ENCODE measurements around the gene B4GALNT4.

DNA sequence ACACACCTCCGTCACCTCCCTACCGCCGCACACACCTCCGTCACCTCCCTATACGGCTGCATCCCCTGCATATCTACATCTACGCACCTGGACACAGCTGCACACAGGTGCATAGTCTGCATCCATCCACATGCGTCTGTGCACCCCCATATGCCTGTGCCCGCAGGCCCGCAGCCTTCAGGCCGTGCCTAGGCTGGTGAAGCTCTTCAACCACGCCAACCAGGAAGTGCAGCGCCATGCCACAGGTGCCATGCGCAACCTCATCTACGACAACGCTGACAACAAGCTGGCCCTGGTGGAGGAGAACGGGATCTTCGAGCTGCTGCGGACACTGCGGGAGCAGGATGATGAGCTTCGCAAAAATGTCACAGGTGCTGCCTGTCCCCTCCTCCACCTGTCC lies 29.5 kb downstream of the B4GALNT4 start:
- TF ChIP-seq EP300 (IDR thresholded peaks at IDR 0.05; ENCODE audit: borderline replicate concordance in 1 of 2, low read depth in 2 of 2, low read length in 2 of 2) (no peak), TCF12 (IDR thresholded peaks at IDR 0.05; ENCODE audit: low read depth, low read length) (no peak), EZH2 (IDR thresholded peaks at IDR 0.05; ENCODE audit: low read depth, low read length, severe bottlenecking) (no peak), EGR1 (IDR thresholded peaks at IDR 0.05; ENCODE audit: borderline replicate concordance, low read depth, low read length) (no peak), SP1 (IDR thresholded peaks at IDR 0.05; ENCODE audit: low read depth, low read length) (no peak), CHD2 (IDR thresholded peaks at IDR 0.05; ENCODE audit: low read length) (no peak), RAD21 (IDR thresholded peaks at IDR 0.05 in 1 of 2, conservative IDR thresholded peaks at IDR 0.05 in 1 of 2; ENCODE audit: low read depth in 2 of 2, low read length in 2 of 2) (no peak), RNF2 (IDR thresholded peaks at IDR 0.05; ENCODE audit: borderline replicate concordance, low read depth, low read length, missing control alignments, poor library complexity, severe bottlenecking) (no peak)
- TF ChIP-seq, protein P1, sequence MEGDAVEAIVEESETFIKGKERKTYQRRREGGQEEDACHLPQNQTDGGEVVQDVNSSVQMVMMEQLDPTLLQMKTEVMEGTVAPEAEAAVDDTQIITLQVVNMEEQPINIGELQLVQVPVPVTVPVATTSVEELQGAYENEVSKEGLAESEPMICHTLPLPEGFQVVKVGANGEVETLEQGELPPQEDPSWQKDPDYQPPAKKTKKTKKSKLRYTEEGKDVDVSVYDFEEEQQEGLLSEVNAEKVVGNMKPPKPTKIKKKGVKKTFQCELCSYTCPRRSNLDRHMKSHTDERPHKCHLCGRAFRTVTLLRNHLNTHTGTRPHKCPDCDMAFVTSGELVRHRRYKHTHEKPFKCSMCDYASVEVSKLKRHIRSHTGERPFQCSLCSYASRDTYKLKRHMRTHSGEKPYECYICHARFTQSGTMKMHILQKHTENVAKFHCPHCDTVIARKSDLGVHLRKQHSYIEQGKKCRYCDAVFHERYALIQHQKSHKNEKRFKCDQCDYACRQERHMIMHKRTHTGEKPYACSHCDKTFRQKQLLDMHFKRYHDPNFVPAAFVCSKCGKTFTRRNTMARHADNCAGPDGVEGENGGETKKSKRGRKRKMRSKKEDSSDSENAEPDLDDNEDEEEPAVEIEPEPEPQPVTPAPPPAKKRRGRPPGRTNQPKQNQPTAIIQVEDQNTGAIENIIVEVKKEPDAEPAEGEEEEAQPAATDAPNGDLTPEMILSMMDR (IDR thresholded peaks at IDR 0.05; ENCODE audit: control extremely low read depth in 1 of 3, insufficient read depth in 1 of 3, low read depth in 1 of 3, low read length in 3 of 3) = no peak
- TF ChIP-seq, protein P2, sequence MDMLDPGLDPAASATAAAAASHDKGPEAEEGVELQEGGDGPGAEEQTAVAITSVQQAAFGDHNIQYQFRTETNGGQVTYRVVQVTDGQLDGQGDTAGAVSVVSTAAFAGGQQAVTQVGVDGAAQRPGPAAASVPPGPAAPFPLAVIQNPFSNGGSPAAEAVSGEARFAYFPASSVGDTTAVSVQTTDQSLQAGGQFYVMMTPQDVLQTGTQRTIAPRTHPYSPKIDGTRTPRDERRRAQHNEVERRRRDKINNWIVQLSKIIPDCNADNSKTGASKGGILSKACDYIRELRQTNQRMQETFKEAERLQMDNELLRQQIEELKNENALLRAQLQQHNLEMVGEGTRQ (IDR thresholded peaks at IDR 0.05; ENCODE audit: low read length) = no peak
- TF ChIP-seq, protein P3, sequence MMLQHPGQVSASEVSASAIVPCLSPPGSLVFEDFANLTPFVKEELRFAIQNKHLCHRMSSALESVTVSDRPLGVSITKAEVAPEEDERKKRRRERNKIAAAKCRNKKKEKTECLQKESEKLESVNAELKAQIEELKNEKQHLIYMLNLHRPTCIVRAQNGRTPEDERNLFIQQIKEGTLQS (IDR thresholded peaks at IDR 0.05; ENCODE audit: insufficient read depth, low read depth, low read length) = no peak

Measured in H1 (cell line).